ENCODE data around the gene SORL1.

GRCh38 chr11:121615501-121615900, 163.4 kb downstream of the SORL1 start:
- TF ChIP-seq CTCF (conservative IDR thresholded peaks at IDR 0.05; ENCODE audit: low read length) = no peak
- no peak for TF ChIP-seq EZH2phosphoT487 (IDR thresholded peaks at IDR 0.05; ENCODE audit: borderline replicate concordance, low read depth, low read length)

Measured in OCI-LY7 (cell line).